Prostate gland (tissue), 2 donors: Measurements from ENCODE around the gene REG3G.

Experiments
- POLR2AphosphoS5 ChIP-seq: sonication (generic); formaldehyde crosslinking; IDR thresholded peaks from one replicate; pipeline ENCODE4 v1.6.1; 2017; ENCODE audit warnings: antibody characterized with exemption
- TF ChIP-seq, protein P1 (sequence below), 4 experiments: fragments of 200-600 bp in 2 of 4; fragments of 450-650 bp in 2 of 4; sonication (generic) in 2 of 4; IDR thresholded peaks; 1 replicate in 3 of 4; 2 replicates in 1 of 4; pipeline ENCODE4 v1.5.1; 2016 to 2019; ENCODE audit warnings: antibody characterized with exemption in 4 of 4, mild to moderate bottlenecking in 2 of 4, moderate library complexity in 2 of 4

GRCh38 chr2:79039944-79040343, 14.4 kb downstream of the REG3G start:
- TF ChIP-seq, protein P1, sequence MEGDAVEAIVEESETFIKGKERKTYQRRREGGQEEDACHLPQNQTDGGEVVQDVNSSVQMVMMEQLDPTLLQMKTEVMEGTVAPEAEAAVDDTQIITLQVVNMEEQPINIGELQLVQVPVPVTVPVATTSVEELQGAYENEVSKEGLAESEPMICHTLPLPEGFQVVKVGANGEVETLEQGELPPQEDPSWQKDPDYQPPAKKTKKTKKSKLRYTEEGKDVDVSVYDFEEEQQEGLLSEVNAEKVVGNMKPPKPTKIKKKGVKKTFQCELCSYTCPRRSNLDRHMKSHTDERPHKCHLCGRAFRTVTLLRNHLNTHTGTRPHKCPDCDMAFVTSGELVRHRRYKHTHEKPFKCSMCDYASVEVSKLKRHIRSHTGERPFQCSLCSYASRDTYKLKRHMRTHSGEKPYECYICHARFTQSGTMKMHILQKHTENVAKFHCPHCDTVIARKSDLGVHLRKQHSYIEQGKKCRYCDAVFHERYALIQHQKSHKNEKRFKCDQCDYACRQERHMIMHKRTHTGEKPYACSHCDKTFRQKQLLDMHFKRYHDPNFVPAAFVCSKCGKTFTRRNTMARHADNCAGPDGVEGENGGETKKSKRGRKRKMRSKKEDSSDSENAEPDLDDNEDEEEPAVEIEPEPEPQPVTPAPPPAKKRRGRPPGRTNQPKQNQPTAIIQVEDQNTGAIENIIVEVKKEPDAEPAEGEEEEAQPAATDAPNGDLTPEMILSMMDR (IDR thresholded peaks at IDR 0.05): no peak
- no peak for TF ChIP-seq POLR2AphosphoS5
